GM12864 (cell line): ENCODE measurements around the gene RFNG.

ENCODE experiments used
- DNase-seq: peaks from one replicate; pipeline ENCODE4 v3.0.0-alpha.2; 2011; ENCODE audit warnings: low read depth
- H3K4me3 ChIP-seq: 2 replicates; pipeline ENCODE4 v1.5.1; 2011; ENCODE audit warnings: mild to moderate bottlenecking, low read depth, low read length, control low read depth
- TF ChIP-seq, protein P1 (sequence below): IDR thresholded peaks from 2 replicates; pipeline ENCODE4 v1.5.1; 2011; ENCODE audit warnings: low read depth, mild to moderate bottlenecking, moderate library complexity, low read length, control low read depth, inconsistent platforms; ENCODE audit errors: missing control alignments

Gene RFNG

GRCh38 chr17:82097919-82098168, 46.2 kb upstream of the RFNG start:
- no peak for DNase-seq

GRCh38 chr17:82097184-82097918, 45.7 kb upstream of the RFNG start:
- TF ChIP-seq, protein P1, sequence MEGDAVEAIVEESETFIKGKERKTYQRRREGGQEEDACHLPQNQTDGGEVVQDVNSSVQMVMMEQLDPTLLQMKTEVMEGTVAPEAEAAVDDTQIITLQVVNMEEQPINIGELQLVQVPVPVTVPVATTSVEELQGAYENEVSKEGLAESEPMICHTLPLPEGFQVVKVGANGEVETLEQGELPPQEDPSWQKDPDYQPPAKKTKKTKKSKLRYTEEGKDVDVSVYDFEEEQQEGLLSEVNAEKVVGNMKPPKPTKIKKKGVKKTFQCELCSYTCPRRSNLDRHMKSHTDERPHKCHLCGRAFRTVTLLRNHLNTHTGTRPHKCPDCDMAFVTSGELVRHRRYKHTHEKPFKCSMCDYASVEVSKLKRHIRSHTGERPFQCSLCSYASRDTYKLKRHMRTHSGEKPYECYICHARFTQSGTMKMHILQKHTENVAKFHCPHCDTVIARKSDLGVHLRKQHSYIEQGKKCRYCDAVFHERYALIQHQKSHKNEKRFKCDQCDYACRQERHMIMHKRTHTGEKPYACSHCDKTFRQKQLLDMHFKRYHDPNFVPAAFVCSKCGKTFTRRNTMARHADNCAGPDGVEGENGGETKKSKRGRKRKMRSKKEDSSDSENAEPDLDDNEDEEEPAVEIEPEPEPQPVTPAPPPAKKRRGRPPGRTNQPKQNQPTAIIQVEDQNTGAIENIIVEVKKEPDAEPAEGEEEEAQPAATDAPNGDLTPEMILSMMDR: no peak
- no peak for DNase-seq
- peak overlapping the region; percentile 88 for H3K4me3 ChIP-seq

More at GRCh38 chr17:82097919-82098168, 46.2 kb upstream of the RFNG start:
- TF ChIP-seq, protein P1: no peak
- H3K4me3 ChIP-seq: peak overlapping the region; percentile 88

DNA sequence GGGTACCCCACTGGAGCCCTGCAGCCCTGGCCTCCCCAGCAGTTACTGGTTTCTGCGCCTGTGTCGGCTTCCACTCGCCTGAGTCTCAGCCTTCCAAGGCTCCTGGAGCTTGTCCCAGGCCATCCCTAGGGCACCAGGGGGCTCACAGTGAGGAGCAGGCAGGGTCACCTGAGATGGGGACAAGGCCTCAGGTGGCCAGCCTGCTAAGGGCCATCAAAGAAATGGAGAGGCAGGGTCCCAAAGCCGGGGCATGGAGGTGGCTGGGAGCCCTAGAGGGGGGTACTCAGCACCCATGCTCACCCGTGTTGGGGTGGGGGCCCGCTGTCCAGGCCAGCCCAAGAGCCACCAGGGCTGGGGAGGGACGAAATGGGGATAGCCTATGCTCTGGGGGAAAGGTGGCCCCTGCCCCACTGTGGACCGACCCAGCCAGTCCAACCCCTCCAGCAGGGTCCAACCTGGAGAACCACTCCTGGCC, 45.1 kb upstream of the RFNG start:
- no peak for DNase-seq
- TF ChIP-seq, protein P1: no peak
- H3K4me3 ChIP-seq: peak overlapping the region; percentile 88

DNA sequence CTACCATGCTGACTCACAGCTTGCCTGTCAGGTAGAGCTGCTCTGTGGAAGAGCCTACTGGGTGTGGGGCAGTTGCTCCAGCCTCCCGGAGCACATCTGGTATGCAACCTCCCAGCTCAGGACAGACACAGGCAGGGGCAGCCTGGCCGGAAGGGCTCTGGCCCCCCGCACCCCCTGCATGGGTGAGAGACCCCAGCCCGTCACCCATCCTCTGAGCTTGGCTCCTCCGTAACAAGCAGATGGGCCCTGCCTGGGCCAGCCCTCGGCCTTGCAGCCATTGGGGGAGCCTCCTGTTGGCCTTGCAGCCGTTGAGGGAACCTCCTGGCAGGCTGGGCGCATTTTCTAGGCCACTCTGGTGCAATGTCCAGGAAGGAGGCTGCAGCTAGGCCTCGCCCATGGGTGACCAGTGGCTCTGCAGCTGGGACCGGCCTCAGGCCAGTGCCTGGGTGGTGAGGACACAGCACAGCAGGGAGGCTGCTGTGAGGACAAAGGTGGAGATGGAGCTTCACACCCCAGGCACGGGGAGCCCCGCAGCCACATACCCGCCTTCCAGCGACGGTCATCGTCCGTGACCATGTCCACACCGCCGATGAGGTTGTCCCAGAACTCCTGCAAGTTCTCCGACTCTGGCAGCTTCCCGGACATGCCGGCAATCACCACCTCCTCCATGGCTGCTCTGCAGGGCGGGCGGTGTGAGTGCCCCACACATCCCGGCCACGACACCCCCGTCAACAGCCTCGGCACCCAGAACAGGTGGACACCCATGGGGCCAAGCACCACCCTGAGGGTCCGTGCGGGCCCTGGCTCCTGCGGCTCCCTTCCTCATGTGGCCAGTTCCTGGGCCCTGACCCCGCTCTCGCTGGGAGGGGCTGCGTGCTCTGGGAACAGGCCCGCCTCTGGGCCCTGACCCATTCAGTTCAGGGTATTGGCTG, 44.4 kb upstream of the RFNG start:
- no peak for DNase-seq
- H3K4me3 ChIP-seq: peak overlapping the region; percentile 88
- TF ChIP-seq, protein P1: no peak

- TF ChIP-seq, protein P1: no peak
- H3K4me3 ChIP-seq: no peak overlapping the region
- DNase-seq: no peak
Observed at GRCh38 chr17:82094931-82095776, 43.5 kb upstream of the RFNG start.

- DNase-seq: no peak
- H3K4me3 ChIP-seq: no peak overlapping the region
- TF ChIP-seq, protein P1: no peak
Observed at GRCh38 chr17:82092995-82093751, 41.6 kb upstream of the RFNG start.
